ENCODE measurements around the gene SBF2.

The SBF2 gene

GRCh38 chr11:9733212-9733611 is 560.8 kb downstream of the SBF2 start:
- TF ChIP-seq, protein P1, sequence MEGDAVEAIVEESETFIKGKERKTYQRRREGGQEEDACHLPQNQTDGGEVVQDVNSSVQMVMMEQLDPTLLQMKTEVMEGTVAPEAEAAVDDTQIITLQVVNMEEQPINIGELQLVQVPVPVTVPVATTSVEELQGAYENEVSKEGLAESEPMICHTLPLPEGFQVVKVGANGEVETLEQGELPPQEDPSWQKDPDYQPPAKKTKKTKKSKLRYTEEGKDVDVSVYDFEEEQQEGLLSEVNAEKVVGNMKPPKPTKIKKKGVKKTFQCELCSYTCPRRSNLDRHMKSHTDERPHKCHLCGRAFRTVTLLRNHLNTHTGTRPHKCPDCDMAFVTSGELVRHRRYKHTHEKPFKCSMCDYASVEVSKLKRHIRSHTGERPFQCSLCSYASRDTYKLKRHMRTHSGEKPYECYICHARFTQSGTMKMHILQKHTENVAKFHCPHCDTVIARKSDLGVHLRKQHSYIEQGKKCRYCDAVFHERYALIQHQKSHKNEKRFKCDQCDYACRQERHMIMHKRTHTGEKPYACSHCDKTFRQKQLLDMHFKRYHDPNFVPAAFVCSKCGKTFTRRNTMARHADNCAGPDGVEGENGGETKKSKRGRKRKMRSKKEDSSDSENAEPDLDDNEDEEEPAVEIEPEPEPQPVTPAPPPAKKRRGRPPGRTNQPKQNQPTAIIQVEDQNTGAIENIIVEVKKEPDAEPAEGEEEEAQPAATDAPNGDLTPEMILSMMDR (IDR thresholded peaks at IDR 0.05; ENCODE audit: control insufficient read depth, insufficient read depth, low read depth, low read length, missing control alignments): no peak
- no peak overlapping the region for H3K4me3 ChIP-seq (ENCODE audit: control insufficient read depth, low read depth, low read length)
- DNase-seq (ENCODE audit: low read depth): no peak

DNA sequence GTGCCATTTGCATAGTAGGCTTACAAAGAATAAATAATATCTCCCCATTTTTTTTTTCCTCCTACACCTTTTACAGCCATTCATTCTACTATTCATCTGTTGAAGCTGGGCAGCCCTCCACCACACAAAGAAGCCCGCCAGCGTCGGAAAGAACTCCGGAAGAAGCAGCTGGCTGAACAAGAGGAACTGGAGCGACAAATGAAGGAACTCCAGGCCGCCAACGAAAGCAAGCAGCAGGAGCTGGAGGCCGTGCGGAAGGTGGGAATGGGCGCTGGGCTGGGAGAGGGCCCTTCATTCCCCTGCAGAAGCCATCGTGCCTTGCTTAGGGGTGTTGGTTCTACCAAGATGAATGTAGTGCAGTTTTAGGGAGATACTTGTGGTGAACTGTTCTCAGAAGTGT is 561.6 kb downstream of the SBF2 start:
- H3K4me3 ChIP-seq (ENCODE audit: control insufficient read depth, low read depth, low read length): no peak overlapping the region
- TF ChIP-seq, protein P1 (IDR thresholded peaks at IDR 0.05; ENCODE audit: control insufficient read depth, insufficient read depth, low read depth, low read length, missing control alignments): no peak
- no peak for DNase-seq (ENCODE audit: low read depth)

- H3K4me3 ChIP-seq (ENCODE audit: control insufficient read depth, low read depth, low read length): no peak overlapping the region
- no peak for DNase-seq (ENCODE audit: low read depth)
- TF ChIP-seq, protein P1 (IDR thresholded peaks at IDR 0.05; ENCODE audit: control insufficient read depth, insufficient read depth, low read depth, low read length, missing control alignments): no peak
Observed at GRCh38 chr11:9731256-9731655, 562.8 kb downstream of the SBF2 start.

All from AG09309 (cell line).